HG03575 (cell line): ENCODE data around the gene CLEC3A.
A peak's percentile ranks its signal among the peaks of the same experiment; 100 is the strongest.
"Not testable (repeated sequence)": the region's sequence is repeated elsewhere in the genome, so short reads cannot be mapped to it uniquely, and the experiment has no call there.

ENCODE experiments used
- ATAC-seq: cut with Tn5 transposase; IDR thresholded peaks from one replicate; pipeline ENCODE4 v1.9.1; 2021; ENCODE audit not compliant: unreplicated experiment, insufficient number of reproducible peaks, low FRiP score; ENCODE audit errors: extremely low read depth

Gene CLEC3A

GRCh38 chr16:78022347-78023060, at the start of gene CLEC3A:
Gene CLEC3A, plus strand, starts transcription at chr16:78022548. Its CDS starts 79 bp downstream, at chr16:78022627.
- ATAC-seq: no peak

DNA sequence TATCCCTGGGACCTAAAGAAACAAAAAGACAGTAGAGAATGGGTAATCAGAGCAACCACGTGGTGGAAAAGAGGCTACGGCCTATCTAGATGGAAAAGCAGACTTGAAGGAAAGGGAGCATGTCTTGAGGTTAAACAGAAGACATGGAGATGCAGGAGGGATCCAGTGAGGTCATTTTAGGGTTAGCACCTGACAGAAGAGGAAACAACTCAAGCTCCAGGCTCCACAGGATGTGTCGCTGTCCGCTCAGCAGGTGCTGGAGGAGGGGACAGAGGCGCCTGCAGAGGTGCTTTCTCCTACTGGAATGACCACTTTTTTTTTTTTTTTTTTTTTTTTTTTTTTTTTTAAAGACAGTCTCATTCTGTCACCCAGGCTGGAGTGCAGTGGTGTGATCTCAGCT, 47.5 kb upstream of the CLEC3A start:
- ATAC-seq: no peak

- no peak for ATAC-seq
These were observed 46.4 kb upstream of the CLEC3A start for GRCh38 chr16:77975942-77976341.

GRCh38 chr16:77977339-77977738, 45.0 kb upstream of the CLEC3A start:
- ATAC-seq: no peak

DNA sequence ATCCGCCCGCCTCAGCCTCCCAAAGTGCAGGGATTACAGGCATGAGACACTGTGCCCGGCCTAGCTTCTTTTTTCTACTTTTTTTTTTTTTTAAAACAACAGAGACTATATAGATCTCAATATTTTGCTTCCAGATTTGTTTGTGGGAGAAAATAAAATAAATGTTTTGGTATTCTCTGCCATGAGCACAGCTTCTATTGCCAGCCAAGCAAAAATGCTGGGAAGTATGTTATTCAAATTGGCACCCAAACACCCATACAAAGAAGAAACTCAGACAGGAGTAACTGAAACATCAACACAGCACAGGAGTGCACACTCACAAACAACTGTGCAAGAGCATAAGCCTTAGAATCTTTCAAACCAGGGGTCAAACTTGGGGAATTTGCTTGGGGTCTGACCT, 37.2 kb upstream of the CLEC3A start:
- no peak for ATAC-seq

GRCh38 chr16:77986011-77986740, 36.2 kb upstream of the CLEC3A start:
- ATAC-seq: no peak

GRCh38 chr16:77987810-77988209, 34.5 kb upstream of the CLEC3A start:
- ATAC-seq: no peak

GRCh38 chr16:77989846-77990245, 32.5 kb upstream of the CLEC3A start:
- ATAC-seq: no peak

- ATAC-seq: no peak
These were observed 30.6 kb upstream of the CLEC3A start for GRCh38 chr16:77991701-77992100.

- ATAC-seq: not testable (repeated sequence)
These were observed 30.0 kb upstream of the CLEC3A start for GRCh38 chr16:77992381-77992780.

- no peak for ATAC-seq
These were observed 29.0 kb upstream of the CLEC3A start for GRCh38 chr16:77993111-77993985.

GRCh38 chr16:77995843-77996455, 26.4 kb upstream of the CLEC3A start:
- no peak for ATAC-seq

DNA sequence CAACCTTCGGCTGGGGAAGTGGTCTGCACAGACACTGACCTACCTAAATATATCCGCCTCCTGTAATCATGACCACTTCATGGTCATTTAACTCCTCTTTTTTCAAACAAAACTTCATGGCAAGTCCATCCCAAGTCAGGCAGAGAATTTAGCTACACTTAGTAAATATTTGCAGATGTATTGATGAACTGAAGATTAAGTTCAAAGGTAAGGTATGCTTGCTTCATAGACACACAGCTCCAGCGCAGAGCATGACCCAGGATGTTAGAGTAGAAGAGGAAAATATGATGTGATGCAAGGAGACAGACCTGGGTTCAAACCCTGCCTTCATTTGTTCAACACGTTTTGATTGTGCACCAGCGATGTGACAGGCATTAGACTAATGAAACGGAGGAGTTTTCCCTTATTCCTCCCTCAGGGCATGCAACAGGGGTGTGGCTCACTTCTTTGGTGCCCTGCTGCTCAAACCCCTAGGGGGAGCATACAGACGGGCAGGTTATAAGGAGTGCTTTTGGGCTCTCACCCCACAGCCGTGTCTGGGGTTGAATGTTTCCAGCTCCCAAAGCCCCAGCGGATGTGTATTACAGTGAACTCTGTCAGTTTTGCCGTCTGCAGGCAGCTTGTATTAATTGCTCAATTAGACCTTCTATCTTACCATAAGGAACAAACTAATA, 23.9 kb upstream of the CLEC3A start:
- no peak for ATAC-seq

GRCh38 chr16:78001451-78002025, 20.8 kb upstream of the CLEC3A start:
- no peak for ATAC-seq

- ATAC-seq: peak; percentile 96
These were observed 19.3 kb upstream of the CLEC3A start for GRCh38 chr16:78002915-78003538.

- ATAC-seq: no peak
These were observed 17.8 kb upstream of the CLEC3A start for GRCh38 chr16:78004517-78004916.

GRCh38 chr16:78005881-78006280, 16.5 kb upstream of the CLEC3A start:
- no peak for ATAC-seq

DNA sequence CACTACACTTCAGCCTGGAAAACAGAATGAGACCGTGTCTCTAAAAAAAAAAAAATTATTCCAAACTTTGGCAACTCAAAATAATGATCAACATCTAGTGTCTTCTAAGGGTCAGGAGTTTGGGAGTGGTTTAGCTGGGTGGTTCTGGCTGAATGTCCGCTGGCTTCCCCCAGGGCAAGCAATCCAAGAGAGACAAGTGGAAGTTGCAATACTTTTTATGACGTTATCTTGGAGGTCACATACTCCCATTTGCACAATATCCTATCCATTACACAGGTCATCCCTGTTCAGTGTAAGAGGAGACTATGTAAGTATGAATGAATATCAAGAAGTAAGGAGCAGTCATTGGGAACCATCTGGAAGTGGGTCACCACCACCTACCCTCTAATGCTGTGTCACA, 15.2 kb upstream of the CLEC3A start:
- no peak for ATAC-seq
